ENCODE results near the gene TRMO. TPM values are rescaled to one million over a fixed set of nuclear protein-coding genes. Genes with fewer than 3 reads are reported as not detected.

The TRMO gene
- total RNA-seq, 1 donor: 23.9 TPM

GRCh38 chr9:97934321-97935115 is 12.2 kb upstream of the TRMO start:
- Histone ChIP-seq H3K4me2 (ENCODE audit: insufficient read depth, low read length) (no peak overlapping the region), H3K79me2 (ENCODE audit: insufficient read depth, low read length) (no peaks in the 10 kb centered on the region), H3K27me3 (ENCODE audit: insufficient read depth, low read length) (peaks cover 65% of the 10 kb centered on the region), H3K4me3 (ENCODE audit: insufficient read depth, low read length) (no peak overlapping the region), H3K4me1 (ENCODE audit: insufficient read depth, low read length) (no peaks in the 10 kb centered on the region), H2AFZ (ENCODE audit: low read length) (no peak overlapping the region), H3K9me3 (ENCODE audit: low read depth, low read length) (no peaks in the 10 kb centered on the region), H3K27ac (ENCODE audit: low read depth, low read length) (no peak overlapping the region), H4K20me1 (ENCODE audit: insufficient read depth, low read length) (no peaks in the 10 kb centered on the region), H3K36me3 (ENCODE audit: insufficient read depth, low read length) (no peaks in the 10 kb centered on the region)
- TF ChIP-seq CTCF (IDR thresholded peaks at IDR 0.05; ENCODE audit: extremely low read depth, low read depth, low read length): no peak
- peak; percentile 44 for DNase-seq (ENCODE audit: insufficient read length, low spot score, missing footprints)

GRCh38 chr9:97933297-97933998 is 11.1 kb upstream of the TRMO start:
- no peak overlapping the region for H2AFZ ChIP-seq (ENCODE audit: low read length)
- no peaks in the 10 kb centered on the region for H3K79me2 ChIP-seq (ENCODE audit: insufficient read depth, low read length)
- H3K9me3 ChIP-seq (ENCODE audit: low read depth, low read length): no peaks in the 10 kb centered on the region
- H3K4me2 ChIP-seq (ENCODE audit: insufficient read depth, low read length): no peak overlapping the region
- H3K36me3 ChIP-seq (ENCODE audit: insufficient read depth, low read length): no peaks in the 10 kb centered on the region
- no peaks in the 10 kb centered on the region for H3K4me1 ChIP-seq (ENCODE audit: insufficient read depth, low read length)
- H3K27me3 ChIP-seq (ENCODE audit: insufficient read depth, low read length): peaks cover 65% of the 10 kb centered on the region
- H3K4me3 ChIP-seq (ENCODE audit: insufficient read depth, low read length): no peak overlapping the region
- no peak for TF ChIP-seq CTCF (IDR thresholded peaks at IDR 0.05; ENCODE audit: extremely low read depth, low read depth, low read length)
- H4K20me1 ChIP-seq (ENCODE audit: insufficient read depth, low read length): no peaks in the 10 kb centered on the region
- H3K27ac ChIP-seq (ENCODE audit: low read depth, low read length): no peak overlapping the region
- DNase-seq (ENCODE audit: insufficient read length, low spot score, missing footprints): peak; percentile 34

GRCh38 chr9:97930972-97931371 is 8.7 kb upstream of the TRMO start:
- DNase-seq (ENCODE audit: insufficient read length, low spot score, missing footprints): no peak
- H2AFZ ChIP-seq (ENCODE audit: low read length): no peak overlapping the region
- H3K36me3 ChIP-seq (ENCODE audit: insufficient read depth, low read length): no peaks in the 10 kb centered on the region
- no peak overlapping the region for H3K4me2 ChIP-seq (ENCODE audit: insufficient read depth, low read length)
- H3K27me3 ChIP-seq (ENCODE audit: insufficient read depth, low read length): peaks cover 62% of the 10 kb centered on the region
- TF ChIP-seq CTCF (IDR thresholded peaks at IDR 0.05; ENCODE audit: extremely low read depth, low read depth, low read length): no peak
- H3K27ac ChIP-seq (ENCODE audit: low read depth, low read length): no peak overlapping the region
- no peak overlapping the region for H3K4me3 ChIP-seq (ENCODE audit: insufficient read depth, low read length)
- H3K4me1 ChIP-seq (ENCODE audit: insufficient read depth, low read length): no peaks in the 10 kb centered on the region
- H3K79me2 ChIP-seq (ENCODE audit: insufficient read depth, low read length): no peaks in the 10 kb centered on the region
- no peaks in the 10 kb centered on the region for H3K9me3 ChIP-seq (ENCODE audit: low read depth, low read length)
- H4K20me1 ChIP-seq (ENCODE audit: insufficient read depth, low read length): no peaks in the 10 kb centered on the region

- TF ChIP-seq CTCF (IDR thresholded peaks at IDR 0.05; ENCODE audit: extremely low read depth, low read depth, low read length): no peak
- Histone ChIP-seq H3K79me2 (ENCODE audit: insufficient read depth, low read length) (no peaks in the 10 kb centered on the region), H3K27ac (ENCODE audit: low read depth, low read length) (no peak overlapping the region), H3K9me3 (ENCODE audit: low read depth, low read length) (no peaks in the 10 kb centered on the region), H4K20me1 (ENCODE audit: insufficient read depth, low read length) (no peaks in the 10 kb centered on the region), H2AFZ (ENCODE audit: low read length) (no peak overlapping the region), H3K27me3 (ENCODE audit: insufficient read depth, low read length) (peaks cover 51% of the 10 kb centered on the region), H3K4me1 (ENCODE audit: insufficient read depth, low read length) (no peaks in the 10 kb centered on the region), H3K4me2 (ENCODE audit: insufficient read depth, low read length) (no peak overlapping the region), H3K36me3 (ENCODE audit: insufficient read depth, low read length) (no peaks in the 10 kb centered on the region), H3K4me3 (ENCODE audit: insufficient read depth, low read length) (no peak overlapping the region)
- no peak for DNase-seq (ENCODE audit: insufficient read length, low spot score, missing footprints)
These were observed 6.8 kb upstream of the TRMO start for GRCh38 chr9:97928986-97929604.

Measured in osteoblast (primary cell).